HCT116 (cell line): Measurements from ENCODE around the gene CDH5.

Experiments used
- EZH2 ChIP-seq: fragments of 200-600 bp; sonication (generic); IDR thresholded peaks from 2 replicates; pipeline ENCODE4 v1.6.1; 2017; ENCODE audit warnings: antibody characterized with exemption, mixed run types
- JUND ChIP-seq: IDR thresholded peaks from 2 replicates; pipeline ENCODE4 v1.6.1; 2012
- POLR2A ChIP-seq: IDR thresholded peaks from 2 replicates; pipeline ENCODE4 v1.7.0; 2011; ENCODE audit warnings: borderline replicate concordance; ENCODE audit not compliant: insufficient read depth, insufficient read length; ENCODE audit errors: extremely low read depth
- POLR2AphosphoS5 ChIP-seq: IDR thresholded peaks from 2 replicates; pipeline ENCODE4 v1.6.1; 2011; ENCODE audit warnings: mild to moderate bottlenecking, low read depth, low read length, moderate library complexity
- YY1 ChIP-seq: IDR thresholded peaks from 2 replicates; pipeline ENCODE4 v1.6.1; 2011; ENCODE audit warnings: low read length, low read depth, moderate library complexity, mild to moderate bottlenecking; ENCODE audit not compliant: insufficient replicate concordance; ENCODE audit errors: extremely low read depth
- TF ChIP-seq, protein P1 (sequence below), 3 experiments: fragments of 200-600 bp in 1 of 3; sonication (generic) in 1 of 3; IDR thresholded peaks in 2 of 3; conservative IDR thresholded peaks in 1 of 3; 2 replicates each; pipeline ENCODE4 v1.5.1; 2012 to 2017; ENCODE audit warnings: low read depth in 2 of 3, low read length in 2 of 3, antibody characterized with exemption in 1 of 3, borderline replicate concordance in 1 of 3, control low read depth in 1 of 3, mild to moderate bottlenecking in 1 of 3, mixed read lengths in 1 of 3, mixed run types in 1 of 3, moderate library complexity in 1 of 3; ENCODE audit not compliant: insufficient read depth in 1 of 3
- TF ChIP-seq, protein P2 (sequence below): IDR thresholded peaks from 2 replicates; pipeline ENCODE4 v1.6.1; 2012; ENCODE audit warnings: low read depth

DNA sequence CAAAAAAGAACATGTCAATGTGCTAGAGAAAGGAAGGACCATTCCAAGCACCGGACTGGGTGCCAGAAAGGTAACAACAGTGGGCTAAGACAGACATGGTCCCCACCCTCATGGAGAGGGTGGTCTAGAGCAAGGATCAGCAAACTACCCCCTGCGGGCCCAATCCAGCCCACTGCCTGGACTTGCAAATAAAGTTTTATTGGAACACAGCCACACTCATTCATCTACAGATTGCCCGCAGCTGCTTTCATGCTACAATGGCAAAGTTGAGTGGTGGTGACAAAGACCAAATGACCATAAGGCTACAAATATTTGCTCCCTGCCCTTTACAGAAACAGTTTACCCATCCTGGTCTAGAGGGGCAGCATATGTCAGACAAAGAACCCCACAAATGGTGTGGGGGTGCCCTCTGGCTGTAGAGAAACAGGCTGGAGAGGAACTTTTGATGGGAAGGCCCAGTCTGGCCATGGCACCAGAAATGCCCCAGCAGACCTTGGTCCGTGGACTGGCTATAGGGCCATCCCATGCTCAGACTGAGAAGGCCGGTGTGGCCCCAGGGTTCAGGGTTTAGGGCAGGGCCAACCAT is 15.2 kb downstream of the CDH5 start:
- TF ChIP-seq, protein P1, sequence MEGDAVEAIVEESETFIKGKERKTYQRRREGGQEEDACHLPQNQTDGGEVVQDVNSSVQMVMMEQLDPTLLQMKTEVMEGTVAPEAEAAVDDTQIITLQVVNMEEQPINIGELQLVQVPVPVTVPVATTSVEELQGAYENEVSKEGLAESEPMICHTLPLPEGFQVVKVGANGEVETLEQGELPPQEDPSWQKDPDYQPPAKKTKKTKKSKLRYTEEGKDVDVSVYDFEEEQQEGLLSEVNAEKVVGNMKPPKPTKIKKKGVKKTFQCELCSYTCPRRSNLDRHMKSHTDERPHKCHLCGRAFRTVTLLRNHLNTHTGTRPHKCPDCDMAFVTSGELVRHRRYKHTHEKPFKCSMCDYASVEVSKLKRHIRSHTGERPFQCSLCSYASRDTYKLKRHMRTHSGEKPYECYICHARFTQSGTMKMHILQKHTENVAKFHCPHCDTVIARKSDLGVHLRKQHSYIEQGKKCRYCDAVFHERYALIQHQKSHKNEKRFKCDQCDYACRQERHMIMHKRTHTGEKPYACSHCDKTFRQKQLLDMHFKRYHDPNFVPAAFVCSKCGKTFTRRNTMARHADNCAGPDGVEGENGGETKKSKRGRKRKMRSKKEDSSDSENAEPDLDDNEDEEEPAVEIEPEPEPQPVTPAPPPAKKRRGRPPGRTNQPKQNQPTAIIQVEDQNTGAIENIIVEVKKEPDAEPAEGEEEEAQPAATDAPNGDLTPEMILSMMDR (IDR thresholded peaks at IDR 0.05 in 2 of 3, conservative IDR thresholded peaks at IDR 0.05 in 1 of 3; ENCODE audit: borderline replicate concordance in 1 of 3, insufficient read depth in 1 of 3, low read depth in 2 of 3, low read length in 2 of 3) = no peak
- TF ChIP-seq YY1 (no peak), POLR2AphosphoS5 (no peak), JUND (no peak), POLR2A (no peak), EZH2 (no peak)
- TF ChIP-seq, protein P2, sequence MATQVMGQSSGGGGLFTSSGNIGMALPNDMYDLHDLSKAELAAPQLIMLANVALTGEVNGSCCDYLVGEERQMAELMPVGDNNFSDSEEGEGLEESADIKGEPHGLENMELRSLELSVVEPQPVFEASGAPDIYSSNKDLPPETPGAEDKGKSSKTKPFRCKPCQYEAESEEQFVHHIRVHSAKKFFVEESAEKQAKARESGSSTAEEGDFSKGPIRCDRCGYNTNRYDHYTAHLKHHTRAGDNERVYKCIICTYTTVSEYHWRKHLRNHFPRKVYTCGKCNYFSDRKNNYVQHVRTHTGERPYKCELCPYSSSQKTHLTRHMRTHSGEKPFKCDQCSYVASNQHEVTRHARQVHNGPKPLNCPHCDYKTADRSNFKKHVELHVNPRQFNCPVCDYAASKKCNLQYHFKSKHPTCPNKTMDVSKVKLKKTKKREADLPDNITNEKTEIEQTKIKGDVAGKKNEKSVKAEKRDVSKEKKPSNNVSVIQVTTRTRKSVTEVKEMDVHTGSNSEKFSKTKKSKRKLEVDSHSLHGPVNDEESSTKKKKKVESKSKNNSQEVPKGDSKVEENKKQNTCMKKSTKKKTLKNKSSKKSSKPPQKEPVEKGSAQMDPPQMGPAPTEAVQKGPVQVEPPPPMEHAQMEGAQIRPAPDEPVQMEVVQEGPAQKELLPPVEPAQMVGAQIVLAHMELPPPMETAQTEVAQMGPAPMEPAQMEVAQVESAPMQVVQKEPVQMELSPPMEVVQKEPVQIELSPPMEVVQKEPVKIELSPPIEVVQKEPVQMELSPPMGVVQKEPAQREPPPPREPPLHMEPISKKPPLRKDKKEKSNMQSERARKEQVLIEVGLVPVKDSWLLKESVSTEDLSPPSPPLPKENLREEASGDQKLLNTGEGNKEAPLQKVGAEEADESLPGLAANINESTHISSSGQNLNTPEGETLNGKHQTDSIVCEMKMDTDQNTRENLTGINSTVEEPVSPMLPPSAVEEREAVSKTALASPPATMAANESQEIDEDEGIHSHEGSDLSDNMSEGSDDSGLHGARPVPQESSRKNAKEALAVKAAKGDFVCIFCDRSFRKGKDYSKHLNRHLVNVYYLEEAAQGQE = no peak
